Measurements from ENCODE around the gene EPS8.
"Not testable (repeated sequence)": the region's sequence is repeated elsewhere in the genome, so short reads cannot be mapped to it uniquely, and the experiment has no call there.

EPS8 gene

DNA sequence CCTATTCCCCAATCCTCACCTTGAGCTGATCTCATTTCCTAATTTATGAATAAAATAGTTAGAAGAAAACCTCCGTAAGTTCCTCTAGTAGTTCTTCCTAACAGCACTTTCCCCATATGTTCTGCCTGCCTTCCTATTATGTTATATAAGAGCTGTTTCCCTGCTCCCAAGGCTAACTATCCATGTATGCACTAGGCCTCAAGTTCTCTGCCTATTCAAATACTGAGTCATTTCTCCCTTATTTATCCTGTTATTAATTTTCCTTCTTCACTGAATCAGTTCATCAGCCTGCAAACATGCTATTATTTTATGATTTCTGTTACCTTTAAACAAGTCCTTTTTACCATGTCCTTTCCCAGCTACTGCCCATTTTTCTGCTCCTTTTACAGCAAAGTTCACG lies 164.1 kb downstream of the EPS8 start:
- no peak overlapping the region for H3K4me3 ChIP-seq (ENCODE audit: low read length in 2 of 2)
- H3K9me3 ChIP-seq (ENCODE audit: control insufficient read depth in 2 of 2, low read length in 2 of 2) = no peaks in the 10 kb centered on the region
- H3K27ac ChIP-seq (ENCODE audit: low read length) = no peak overlapping the region
- peaks cover 3% of the 10 kb centered on the region for H3K4me1 ChIP-seq (ENCODE audit: control insufficient read depth, insufficient read depth, low read length)
- H3K9ac ChIP-seq (ENCODE audit: low read length in 2 of 2) = no peak overlapping the region
- peaks cover 3 to 7% of the 10 kb centered on the region in 2 donors for H3K36me3 ChIP-seq (ENCODE audit: control insufficient read depth in 2 of 2, insufficient read depth in 2 of 2, low read length in 2 of 2)
- no peaks in the 10 kb centered on the region for H3K27me3 ChIP-seq (ENCODE audit: control insufficient read depth in 1 of 2, insufficient read depth in 2 of 2, low read length in 2 of 2)

DNA sequence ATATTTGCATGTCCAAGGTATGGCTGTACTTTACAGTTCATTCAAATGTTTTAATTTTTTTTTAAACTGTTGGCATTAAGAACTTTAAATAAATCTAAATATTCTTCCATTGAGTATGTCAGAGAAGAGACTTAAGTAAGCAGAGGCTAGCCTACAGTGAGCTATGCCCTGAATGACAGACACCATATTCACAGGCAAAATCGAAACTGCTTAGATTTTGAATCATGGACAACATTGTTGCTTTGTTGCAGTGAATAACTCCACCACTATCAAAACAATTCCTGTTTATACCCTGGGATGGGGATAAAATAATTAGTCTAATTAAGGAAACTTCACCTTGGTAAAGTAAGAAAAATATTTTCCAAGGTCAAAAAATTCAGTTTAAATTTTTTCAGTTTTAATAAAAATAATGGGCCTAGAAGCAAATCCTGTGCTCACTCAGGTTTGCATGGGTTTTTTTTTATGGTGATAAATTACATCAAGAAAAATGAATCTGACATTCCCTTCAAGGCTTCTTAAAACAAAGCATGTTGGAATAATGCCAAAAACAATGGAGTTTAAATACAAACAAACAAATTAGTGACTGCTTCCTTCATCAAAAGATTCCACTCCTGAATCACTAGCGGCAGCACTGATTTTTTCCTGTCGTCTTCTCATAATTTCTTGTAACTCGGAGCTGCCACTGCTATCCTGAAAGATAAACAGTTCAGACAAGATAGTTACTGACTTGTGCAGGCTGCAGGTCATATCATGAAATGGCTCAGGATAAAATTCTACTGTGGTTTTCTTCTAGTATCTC lies 168.2 kb downstream of the EPS8 start:
- Histone ChIP-seq H3K4me3 (ENCODE audit: low read length in 2 of 2) (no peak overlapping the region), H3K27ac (ENCODE audit: low read length) (no peak overlapping the region), H3K9ac (ENCODE audit: low read length in 2 of 2) (no peak overlapping the region), H3K4me1 (ENCODE audit: control insufficient read depth, insufficient read depth, low read length) (no peaks in the 10 kb centered on the region), H3K27me3 (ENCODE audit: control insufficient read depth in 1 of 2, insufficient read depth in 2 of 2, low read length in 2 of 2) (no peaks in the 10 kb centered on the region), H3K36me3 (ENCODE audit: control insufficient read depth in 2 of 2, insufficient read depth in 2 of 2, low read length in 2 of 2) (peaks cover 7 to 11% of the 10 kb centered on the region in 2 donors), H3K9me3 (ENCODE audit: control insufficient read depth in 2 of 2, low read length in 2 of 2) (no peaks in the 10 kb centered on the region)

DNA sequence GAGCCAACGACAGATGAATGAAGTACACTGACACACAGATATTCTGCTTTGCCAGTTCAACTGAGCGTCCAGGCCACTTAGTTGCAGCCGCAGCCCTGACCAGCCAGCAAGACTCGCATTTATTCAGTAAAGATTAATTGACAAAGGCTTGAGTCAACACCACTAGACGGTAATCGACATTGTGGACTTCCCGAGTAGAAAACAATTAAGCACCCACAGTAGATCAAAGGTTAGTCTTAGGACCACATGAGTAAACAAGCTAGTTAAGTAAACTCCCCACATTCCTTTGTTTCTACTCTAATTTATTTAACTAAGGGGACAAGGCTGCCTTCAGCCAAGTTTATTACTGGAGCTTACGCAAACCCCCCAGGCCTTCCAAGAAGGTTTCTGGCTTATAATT lies 172.7 kb downstream of the EPS8 start:
- H3K9ac ChIP-seq (ENCODE audit: low read length in 2 of 2); H3K27me3 ChIP-seq (ENCODE audit: control insufficient read depth in 1 of 2, insufficient read depth in 2 of 2, low read length in 2 of 2); H3K4me1 ChIP-seq (ENCODE audit: control insufficient read depth, insufficient read depth, low read length); H3K9me3 ChIP-seq (ENCODE audit: control insufficient read depth in 2 of 2, low read length in 2 of 2); H3K4me3 ChIP-seq (ENCODE audit: low read length in 2 of 2); H3K36me3 ChIP-seq (ENCODE audit: control insufficient read depth in 2 of 2, insufficient read depth in 2 of 2, low read length in 2 of 2); H3K27ac ChIP-seq (ENCODE audit: low read length): not testable (repeated sequence)

DNA sequence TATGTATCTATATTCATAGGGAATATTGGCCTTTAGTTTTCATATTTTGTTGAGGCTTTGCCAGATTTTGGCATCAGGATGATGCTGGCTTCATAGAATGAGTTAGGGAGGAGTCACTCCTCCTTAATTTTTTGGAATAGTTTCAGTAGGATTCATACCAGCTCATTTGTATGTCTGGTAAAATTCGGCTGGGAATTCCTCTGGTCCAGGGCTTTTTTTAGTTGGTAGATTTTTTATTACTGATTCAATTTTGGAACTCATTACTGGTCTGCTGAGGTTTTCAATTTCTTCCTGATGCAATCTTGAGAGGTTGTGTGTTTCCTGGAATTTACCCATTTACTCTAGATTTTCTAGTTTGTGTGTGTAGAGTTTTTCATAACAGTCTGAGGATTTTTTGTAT lies 175.2 kb downstream of the EPS8 start:
- no peaks in the 10 kb centered on the region for H3K4me1 ChIP-seq (ENCODE audit: control insufficient read depth, insufficient read depth, low read length)
- H3K4me3 ChIP-seq (ENCODE audit: low read length in 2 of 2) = no peak overlapping the region
- H3K27me3 ChIP-seq (ENCODE audit: control insufficient read depth in 1 of 2, insufficient read depth in 2 of 2, low read length in 2 of 2) = no peaks in the 10 kb centered on the region
- peaks cover 0 to under 1% of the 10 kb centered on the region in 2 donors for H3K36me3 ChIP-seq (ENCODE audit: control insufficient read depth in 2 of 2, insufficient read depth in 2 of 2, low read length in 2 of 2)
- H3K27ac ChIP-seq (ENCODE audit: low read length) = no peak overlapping the region
- H3K9ac ChIP-seq (ENCODE audit: low read length in 2 of 2) = no peak overlapping the region
- no peaks in the 10 kb centered on the region for H3K9me3 ChIP-seq (ENCODE audit: control insufficient read depth in 2 of 2, low read length in 2 of 2)

GRCh38 chr12:15608941-15609340 lies 180.2 kb downstream of the EPS8 start:
- Histone ChIP-seq H3K27ac (ENCODE audit: low read length) (no peak overlapping the region), H3K36me3 (ENCODE audit: control insufficient read depth in 2 of 2, insufficient read depth in 2 of 2, low read length in 2 of 2) (no peaks in the 10 kb centered on the region), H3K4me1 (ENCODE audit: control insufficient read depth, insufficient read depth, low read length) (no peaks in the 10 kb centered on the region), H3K27me3 (ENCODE audit: control insufficient read depth in 1 of 2, insufficient read depth in 2 of 2, low read length in 2 of 2) (no peaks in the 10 kb centered on the region), H3K9ac (ENCODE audit: low read length in 2 of 2) (no peak overlapping the region), H3K4me3 (ENCODE audit: low read length in 2 of 2) (no peak overlapping the region), H3K9me3 (ENCODE audit: control insufficient read depth in 2 of 2, low read length in 2 of 2) (no peaks in the 10 kb centered on the region)

GRCh38 chr12:15608406-15608805 lies 180.8 kb downstream of the EPS8 start:
- Histone ChIP-seq H3K9me3 (ENCODE audit: control insufficient read depth in 2 of 2, low read length in 2 of 2) (no peaks in the 10 kb centered on the region), H3K4me3 (ENCODE audit: low read length in 2 of 2) (no peak overlapping the region), H3K4me1 (ENCODE audit: control insufficient read depth, insufficient read depth, low read length) (no peaks in the 10 kb centered on the region), H3K27ac (ENCODE audit: low read length) (no peak overlapping the region), H3K36me3 (ENCODE audit: control insufficient read depth in 2 of 2, insufficient read depth in 2 of 2, low read length in 2 of 2) (no peaks in the 10 kb centered on the region), H3K9ac (ENCODE audit: low read length in 2 of 2) (no peak overlapping the region), H3K27me3 (ENCODE audit: control insufficient read depth in 1 of 2, insufficient read depth in 2 of 2, low read length in 2 of 2) (no peaks in the 10 kb centered on the region)

- Histone ChIP-seq H3K27me3 (ENCODE audit: control insufficient read depth in 1 of 2, insufficient read depth in 2 of 2, low read length in 2 of 2) (no peaks in the 10 kb centered on the region), H3K27ac (ENCODE audit: low read length) (no peak overlapping the region), H3K9ac (ENCODE audit: low read length in 2 of 2) (no peak overlapping the region), H3K4me1 (ENCODE audit: control insufficient read depth, insufficient read depth, low read length) (no peaks in the 10 kb centered on the region), H3K9me3 (ENCODE audit: control insufficient read depth in 2 of 2, low read length in 2 of 2) (no peaks in the 10 kb centered on the region), H3K4me3 (ENCODE audit: low read length in 2 of 2) (no peak overlapping the region), H3K36me3 (ENCODE audit: control insufficient read depth in 2 of 2, insufficient read depth in 2 of 2, low read length in 2 of 2) (no peaks in the 10 kb centered on the region)
Measured at GRCh38 chr12:15605881-15606590, 183.2 kb downstream of the EPS8 start.

- H3K9me3 ChIP-seq (ENCODE audit: control insufficient read depth in 2 of 2, low read length in 2 of 2) = no peaks in the 10 kb centered on the region
- H3K9ac ChIP-seq (ENCODE audit: low read length in 2 of 2) = no peak overlapping the region
- H3K4me1 ChIP-seq (ENCODE audit: control insufficient read depth, insufficient read depth, low read length) = peaks cover 8% of the 10 kb centered on the region
- no peak overlapping the region for H3K27ac ChIP-seq (ENCODE audit: low read length)
- no peak overlapping the region for H3K4me3 ChIP-seq (ENCODE audit: low read length in 2 of 2)
- H3K36me3 ChIP-seq (ENCODE audit: control insufficient read depth in 2 of 2, insufficient read depth in 2 of 2, low read length in 2 of 2) = no peaks in the 10 kb centered on the region
- no peaks in the 10 kb centered on the region for H3K27me3 ChIP-seq (ENCODE audit: control insufficient read depth in 1 of 2, insufficient read depth in 2 of 2, low read length in 2 of 2)
Measured at GRCh38 chr12:15603474-15604085, 185.6 kb downstream of the EPS8 start.

DNA sequence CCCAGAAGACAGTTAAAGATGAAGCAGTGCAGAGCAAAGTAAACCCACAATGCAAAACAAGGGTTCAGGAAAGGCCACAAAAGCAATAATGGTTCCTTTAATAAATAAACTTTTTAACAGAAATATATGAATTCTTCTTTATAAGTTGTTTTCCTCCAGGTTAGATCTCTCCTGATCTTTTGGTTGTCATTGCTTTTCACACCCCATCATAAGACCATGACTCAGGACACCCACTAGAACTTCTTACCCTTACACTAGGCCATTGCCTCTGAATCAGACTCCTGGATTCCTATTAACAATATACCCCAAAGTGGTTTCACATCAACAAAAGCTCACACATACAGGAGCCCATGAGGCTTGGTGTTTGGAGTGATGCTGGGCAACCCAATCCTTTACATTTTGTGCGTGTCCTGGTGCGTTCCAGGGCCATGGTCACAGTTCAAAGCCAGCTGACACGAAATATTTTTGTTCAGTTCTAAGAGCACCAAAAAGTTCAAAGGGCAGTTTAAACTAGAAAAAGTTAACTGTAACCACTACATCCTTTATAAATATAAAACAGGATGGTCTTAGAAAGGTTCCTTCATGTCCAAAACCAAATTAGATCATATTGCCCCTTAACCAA lies 187.0 kb downstream of the EPS8 start:
- Histone ChIP-seq H3K27me3 (ENCODE audit: control insufficient read depth in 1 of 2, insufficient read depth in 2 of 2, low read length in 2 of 2) (no peaks in the 10 kb centered on the region), H3K27ac (ENCODE audit: low read length) (no peak overlapping the region), H3K36me3 (ENCODE audit: control insufficient read depth in 2 of 2, insufficient read depth in 2 of 2, low read length in 2 of 2) (no peaks in the 10 kb centered on the region), H3K9ac (ENCODE audit: low read length in 2 of 2) (no peak overlapping the region), H3K4me3 (ENCODE audit: low read length in 2 of 2) (no peak overlapping the region), H3K9me3 (ENCODE audit: control insufficient read depth in 2 of 2, low read length in 2 of 2) (no peaks in the 10 kb centered on the region), H3K4me1 (ENCODE audit: control insufficient read depth, insufficient read depth, low read length) (peaks cover 8% of the 10 kb centered on the region)

- H3K9ac ChIP-seq (ENCODE audit: low read length in 2 of 2) = no peak overlapping the region
- H3K4me1 ChIP-seq (ENCODE audit: control insufficient read depth, insufficient read depth, low read length) = peaks cover 8% of the 10 kb centered on the region
- no peak overlapping the region for H3K27ac ChIP-seq (ENCODE audit: low read length)
- H3K4me3 ChIP-seq (ENCODE audit: low read length in 2 of 2) = no peak overlapping the region
- H3K9me3 ChIP-seq (ENCODE audit: control insufficient read depth in 2 of 2, low read length in 2 of 2) = no peaks in the 10 kb centered on the region
- H3K27me3 ChIP-seq (ENCODE audit: control insufficient read depth in 1 of 2, insufficient read depth in 2 of 2, low read length in 2 of 2) = no peaks in the 10 kb centered on the region
- no peaks in the 10 kb centered on the region for H3K36me3 ChIP-seq (ENCODE audit: control insufficient read depth in 2 of 2, insufficient read depth in 2 of 2, low read length in 2 of 2)
Measured at GRCh38 chr12:15601210-15601800, 187.9 kb downstream of the EPS8 start.
